GM23248 (cell line): ENCODE measurements around the gene RHBDF2. TPM values are rescaled to one million over a fixed set of nuclear protein-coding genes. Genes with fewer than 3 reads are reported as not detected.
A peak's percentile ranks its signal among the peaks of the same experiment; 100 is the strongest.

ENCODE experiments used
- DNase-seq: peaks from one replicate; pipeline ENCODE4 v3.0.0-alpha.2; 2015
- H2AFZ ChIP-seq: fragments of 200-600 bp; sonication (generic); 2 replicates; pipeline ENCODE4 v1.6.1; 2016; ENCODE audit warnings: antibody characterized with exemption
- H3F3A ChIP-seq: fragments of 200-600 bp; sonication (generic); 2 replicates; pipeline ENCODE4 v1.6.1; 2016; ENCODE audit warnings: mild to moderate bottlenecking, antibody characterized with exemption, mixed run types; ENCODE audit not compliant: insufficient read depth
- H3K27ac ChIP-seq: fragments of 200-600 bp; sonication (generic); 2 replicates; pipeline ENCODE4 v1.5.1; 2016; ENCODE audit warnings: mild to moderate bottlenecking
- H3K27me3 ChIP-seq: fragments of 200-600 bp; sonication (generic); replicated peaks from 2 replicates; pipeline ENCODE4 v1.6.1; 2016; ENCODE audit warnings: mild to moderate bottlenecking; ENCODE audit not compliant: insufficient read depth
- H3K36me3 ChIP-seq: fragments of 200-600 bp; sonication (generic); 2 replicates; pipeline ENCODE4 v1.6.1; 2016; ENCODE audit warnings: low read depth, mild to moderate bottlenecking
- H3K4me1 ChIP-seq: fragments of 200-600 bp; sonication (generic); 2 replicates; pipeline ENCODE4 v1.6.1; 2016; ENCODE audit warnings: mild to moderate bottlenecking; ENCODE audit not compliant: insufficient read depth
- H3K4me2 ChIP-seq: fragments of 200-600 bp; sonication (generic); one replicate; pipeline ENCODE4 v1.6.1; 2016; ENCODE audit warnings: mild to moderate bottlenecking; ENCODE audit not compliant: unreplicated experiment
- H3K4me3 ChIP-seq: fragments of 200-600 bp; sonication (generic); 2 replicates; pipeline ENCODE4 v1.5.1; 2016; ENCODE audit warnings: mild to moderate bottlenecking
- H3K79me2 ChIP-seq: fragments of 200-600 bp; sonication (generic); 2 replicates; pipeline ENCODE4 v1.6.1; 2016; ENCODE audit warnings: mild to moderate bottlenecking; ENCODE audit not compliant: insufficient read depth
- H3K9ac ChIP-seq: fragments of 200-600 bp; sonication (generic); 2 replicates; pipeline ENCODE4 v1.6.1; 2016; ENCODE audit warnings: mild to moderate bottlenecking
- H3K9me2 ChIP-seq: fragments of 200-600 bp; sonication (generic); 2 replicates; pipeline ENCODE4 v1.6.1; 2016; ENCODE audit warnings: mixed run types, mild to moderate bottlenecking, moderate library complexity; ENCODE audit not compliant: insufficient read depth
- H3K9me3 ChIP-seq: fragments of 200-600 bp; sonication (generic); one replicate; pipeline ENCODE4 v1.6.1; 2017; ENCODE audit warnings: low read depth
- H4K20me1 ChIP-seq: fragments of 200-600 bp; sonication (generic); 2 replicates; pipeline ENCODE4 v1.6.0; 2016; ENCODE audit not compliant: insufficient read depth
- EZH2 ChIP-seq: fragments of 200-600 bp; sonication (generic); IDR thresholded peaks from 2 replicates; pipeline ENCODE4 v1.6.1; 2018; ENCODE audit warnings: antibody characterized with exemption, mild to moderate bottlenecking; ENCODE audit not compliant: insufficient read depth, poor library complexity, severe bottlenecking
- EZH2phosphoT487 ChIP-seq: fragments of 200-600 bp; sonication (generic); IDR thresholded peaks from 2 replicates; pipeline ENCODE4 v1.6.1; 2018; ENCODE audit warnings: antibody characterized with exemption, moderate library complexity, mild to moderate bottlenecking, low read depth; ENCODE audit not compliant: insufficient read depth
- WGBS, 2 experiments: methylation state at CpG; one replicate each; pipeline ENCODE4 v1.1.6; 2015 to 2017; ENCODE audit warnings: low lambda C conversion rate in 2 of 2, low coverage in 1 of 2; ENCODE audit errors: missing lambda C conversion rate in 2 of 2; 5-methylcytosine and 5-hydroxymethylcytosine counted together
- in situ Hi-C: fragments of 300-500 bp; cut with MboI; formaldehyde crosslinking; loops from 2 replicates; pipeline ENCODE4 v1.15.0; 2020
- polyA plus RNA-seq: library from polyadenylated mRNA; unstranded; fragments of >200 nt; fragmentation: Nextera tagmentation; extraction: Ambion mirVana; gene quantifications from 2 replicates; pipeline ENCODE4 v1.2.1, GENCODE V29; 2016
- total RNA-seq: library from RNA; depleted of rRNA; stranded (reverse); fragments of >200 nt; shearing (Covaris generic); gene quantifications from 2 replicates; pipeline ENCODE4 v1.2.3, GENCODE V29; 2014

RHBDF2 gene
- total and polyA plus RNA-seq, 2 experiments from 2014 or later: 8.9 to 12.7 TPM

GRCh38 chr17:76444518-76445311, 56.5 kb downstream of the RHBDF2 start:
- peak; percentile 55 for DNase-seq
- no peaks in the 10 kb centered on the region for H3K27me3 ChIP-seq
- no peaks in the 10 kb centered on the region for H3K9me2 ChIP-seq
- peaks cover 52% of the 10 kb centered on the region for H3F3A ChIP-seq
- in situ Hi-C loops: no loop called here
- H3K9me3 ChIP-seq: no peaks in the 10 kb centered on the region
- WGBS, 2 experiments: 77 to 81% methylated on average over 9 of the region's 9 CpGs
- TF ChIP-seq EZH2phosphoT487: no peak
- no peak for TF ChIP-seq EZH2
- H3K27ac ChIP-seq: peak overlapping the region; percentile 65; the same call in 1 of the 2 replicates
- H2AFZ ChIP-seq: no peak overlapping the region
- H3K4me2 ChIP-seq: peak overlapping the region; percentile 70
- peaks cover 51% of the 10 kb centered on the region for H3K4me1 ChIP-seq
- H4K20me1 ChIP-seq: peaks cover 44% of the 10 kb centered on the region; the same call in 1 of the 2 replicates
- peak overlapping the region; percentile 2; the same call in 1 of the 2 replicates for H3K9ac ChIP-seq
- H3K4me3 ChIP-seq: no peak overlapping the region
- peaks cover 96% of the 10 kb centered on the region for H3K79me2 ChIP-seq
- H3K36me3 ChIP-seq: no peaks in the 10 kb centered on the region

GRCh38 chr17:76442341-76443338, 58.6 kb downstream of the RHBDF2 start:
- no peak overlapping the region for H2AFZ ChIP-seq
- H3K9me3 ChIP-seq: no peaks in the 10 kb centered on the region
- H3K9ac ChIP-seq: no peak overlapping the region
- H3K9me2 ChIP-seq: no peaks in the 10 kb centered on the region
- no peak overlapping the region for H3K4me2 ChIP-seq
- H3K79me2 ChIP-seq: peaks cover 96% of the 10 kb centered on the region
- no peaks in the 10 kb centered on the region for H3K36me3 ChIP-seq
- no peak overlapping the region for H3K4me3 ChIP-seq
- TF ChIP-seq EZH2phosphoT487 (no peak), EZH2 (no peak)
- DNase-seq: no peak
- no peak overlapping the region for H3K27ac ChIP-seq
- 97% methylated on average over 8 of the region's 8 CpGs for WGBS, 2 experiments
- peaks cover 46% of the 10 kb centered on the region for H3K4me1 ChIP-seq
- in situ Hi-C loops: no loop called here
- H3K27me3 ChIP-seq: no peaks in the 10 kb centered on the region
- H4K20me1 ChIP-seq: peaks cover 39% of the 10 kb centered on the region; the same call in 1 of the 2 replicates
- peaks cover 41% of the 10 kb centered on the region for H3F3A ChIP-seq

- Histone ChIP-seq H3K27me3 (no peaks in the 10 kb centered on the region), H2AFZ (no peak overlapping the region), H3K9me2 (no peaks in the 10 kb centered on the region), H4K20me1 (peaks cover 32% of the 10 kb centered on the region; the same call in 1 of the 2 replicates), H3K4me2 (no peak overlapping the region), H3K9ac (no peak overlapping the region), H3K9me3 (no peaks in the 10 kb centered on the region), H3F3A (peaks cover 33% of the 10 kb centered on the region), H3K27ac (no peak overlapping the region), H3K36me3 (no peaks in the 10 kb centered on the region), H3K4me1 (peaks cover 38% of the 10 kb centered on the region), H3K79me2 (peaks cover 97% of the 10 kb centered on the region), H3K4me3 (no peak overlapping the region)
- no peak for TF ChIP-seq EZH2phosphoT487
- DNase-seq: no peak
- in situ Hi-C loops: no loop called here
- 83% methylated on average over 13 of the region's 13 CpGs for WGBS, 2 experiments
Measured at GRCh38 chr17:76441686-76442340, 59.4 kb downstream of the RHBDF2 start.

- Histone ChIP-seq H3K27me3 (no peaks in the 10 kb centered on the region), H3K9me3 (no peaks in the 10 kb centered on the region), H2AFZ (no peak overlapping the region), H3K4me2 (no peak overlapping the region), H3K36me3 (no peaks in the 10 kb centered on the region), H3K9ac (no peak overlapping the region), H3F3A (peaks cover 23% of the 10 kb centered on the region), H3K79me2 (peaks cover 100% of the 10 kb centered on the region), H3K9me2 (no peaks in the 10 kb centered on the region), H4K20me1 (peaks cover 29% of the 10 kb centered on the region; the same call in 1 of the 2 replicates), H3K4me3 (no peak overlapping the region), H3K27ac (no peak overlapping the region), H3K4me1 (peaks cover 28% of the 10 kb centered on the region)
- TF ChIP-seq EZH2phosphoT487 (no peak), EZH2 (no peak)
- DNase-seq: no peak
- in situ Hi-C loops: no loop called here
- 58 to 60% methylated on average over 2 of the region's 2 CpGs for WGBS, 2 experiments
Measured at GRCh38 chr17:76440751-76441362, 60.4 kb downstream of the RHBDF2 start.
